Measurements from ENCODE around the gene TRUB1.
"Not testable (repeated sequence)": the region's sequence is repeated elsewhere in the genome, so short reads cannot be mapped to it uniquely, and the experiment has no call there.

GRCh38 chr10:114933995-114934394 lies 4.0 kb upstream of the TRUB1 start:
- TF ChIP-seq CTCF, POLR2A (IDR thresholded peaks at IDR 0.05): not testable (repeated sequence)

Measured in breast epithelium (tissue), 3 donors.